ENCODE data around the gene PNPLA1.

DNA sequence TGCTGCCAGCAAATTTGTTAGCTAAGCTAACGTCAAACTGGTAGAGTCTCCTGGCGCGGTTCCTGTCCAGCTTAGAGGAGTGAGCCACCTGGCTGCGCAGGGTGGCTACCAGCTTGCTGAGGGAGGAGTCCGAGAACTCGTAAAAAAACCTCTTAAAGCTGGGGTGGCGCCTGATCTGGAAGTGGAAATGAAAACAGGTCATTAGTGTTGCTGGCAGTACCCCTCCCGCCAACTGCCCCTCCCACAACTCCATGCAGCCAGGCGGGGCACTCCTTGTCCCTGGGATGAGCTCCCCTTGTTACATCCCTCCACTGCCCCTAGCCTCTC lies 49.5 kb downstream of the PNPLA1 start:
- TF ChIP-seq, protein P1, sequence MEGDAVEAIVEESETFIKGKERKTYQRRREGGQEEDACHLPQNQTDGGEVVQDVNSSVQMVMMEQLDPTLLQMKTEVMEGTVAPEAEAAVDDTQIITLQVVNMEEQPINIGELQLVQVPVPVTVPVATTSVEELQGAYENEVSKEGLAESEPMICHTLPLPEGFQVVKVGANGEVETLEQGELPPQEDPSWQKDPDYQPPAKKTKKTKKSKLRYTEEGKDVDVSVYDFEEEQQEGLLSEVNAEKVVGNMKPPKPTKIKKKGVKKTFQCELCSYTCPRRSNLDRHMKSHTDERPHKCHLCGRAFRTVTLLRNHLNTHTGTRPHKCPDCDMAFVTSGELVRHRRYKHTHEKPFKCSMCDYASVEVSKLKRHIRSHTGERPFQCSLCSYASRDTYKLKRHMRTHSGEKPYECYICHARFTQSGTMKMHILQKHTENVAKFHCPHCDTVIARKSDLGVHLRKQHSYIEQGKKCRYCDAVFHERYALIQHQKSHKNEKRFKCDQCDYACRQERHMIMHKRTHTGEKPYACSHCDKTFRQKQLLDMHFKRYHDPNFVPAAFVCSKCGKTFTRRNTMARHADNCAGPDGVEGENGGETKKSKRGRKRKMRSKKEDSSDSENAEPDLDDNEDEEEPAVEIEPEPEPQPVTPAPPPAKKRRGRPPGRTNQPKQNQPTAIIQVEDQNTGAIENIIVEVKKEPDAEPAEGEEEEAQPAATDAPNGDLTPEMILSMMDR (IDR thresholded peaks at IDR 0.05; ENCODE audit: low read depth, low read length) = no peak
- no peak for TF ChIP-seq EZH2phosphoT487 (IDR thresholded peaks at IDR 0.05; ENCODE audit: low read depth)

Data from OCI-LY3 (cell line).